GM12872 (cell line): ENCODE results near the gene ATP2C1.

ENCODE experiments used
- TF ChIP-seq, protein P1 (sequence below): IDR thresholded peaks from 3 replicates; pipeline ENCODE4 v1.5.1; 2011; ENCODE audit warnings: low read depth, mild to moderate bottlenecking, low read length, moderate library complexity; ENCODE audit not compliant: insufficient read depth

ATP2C1 gene

DNA sequence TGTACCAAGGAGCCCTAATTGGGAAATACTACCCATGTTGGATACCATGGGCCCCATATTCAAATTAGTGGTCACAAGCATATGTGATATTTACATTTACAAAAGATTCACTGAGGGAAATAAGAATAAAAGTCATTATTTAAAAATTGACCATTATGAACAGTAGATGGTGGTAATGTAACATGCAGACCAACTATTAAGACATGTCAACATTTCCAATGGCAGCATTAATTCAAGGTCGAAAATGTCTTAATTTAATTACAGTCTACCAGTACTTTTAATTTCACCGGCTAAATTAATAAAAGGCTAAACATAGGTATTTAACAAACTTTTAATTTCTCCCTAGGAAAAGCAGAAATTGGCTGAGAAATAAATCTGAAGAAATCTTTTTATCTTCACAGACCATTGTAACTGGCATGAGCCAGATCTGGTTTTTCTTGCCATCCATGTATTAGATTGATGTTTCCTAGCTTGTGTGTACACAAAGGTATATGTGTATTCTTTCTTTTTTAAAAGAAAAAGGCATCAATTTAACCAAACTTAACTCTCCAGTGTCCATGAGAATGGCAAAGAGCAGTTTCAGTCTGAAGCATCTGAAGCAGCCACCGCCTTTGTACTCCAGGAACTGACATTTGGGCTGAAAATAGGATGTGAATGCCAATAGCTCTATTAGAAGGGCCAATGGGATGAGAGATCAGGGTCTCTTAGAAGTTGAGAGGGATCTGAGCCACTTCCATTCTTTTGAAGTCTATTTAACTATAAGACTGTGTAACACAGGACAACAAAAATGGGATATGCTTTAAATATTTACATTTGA is 159.4 kb downstream of the ATP2C1 start:
- TF ChIP-seq, protein P1, sequence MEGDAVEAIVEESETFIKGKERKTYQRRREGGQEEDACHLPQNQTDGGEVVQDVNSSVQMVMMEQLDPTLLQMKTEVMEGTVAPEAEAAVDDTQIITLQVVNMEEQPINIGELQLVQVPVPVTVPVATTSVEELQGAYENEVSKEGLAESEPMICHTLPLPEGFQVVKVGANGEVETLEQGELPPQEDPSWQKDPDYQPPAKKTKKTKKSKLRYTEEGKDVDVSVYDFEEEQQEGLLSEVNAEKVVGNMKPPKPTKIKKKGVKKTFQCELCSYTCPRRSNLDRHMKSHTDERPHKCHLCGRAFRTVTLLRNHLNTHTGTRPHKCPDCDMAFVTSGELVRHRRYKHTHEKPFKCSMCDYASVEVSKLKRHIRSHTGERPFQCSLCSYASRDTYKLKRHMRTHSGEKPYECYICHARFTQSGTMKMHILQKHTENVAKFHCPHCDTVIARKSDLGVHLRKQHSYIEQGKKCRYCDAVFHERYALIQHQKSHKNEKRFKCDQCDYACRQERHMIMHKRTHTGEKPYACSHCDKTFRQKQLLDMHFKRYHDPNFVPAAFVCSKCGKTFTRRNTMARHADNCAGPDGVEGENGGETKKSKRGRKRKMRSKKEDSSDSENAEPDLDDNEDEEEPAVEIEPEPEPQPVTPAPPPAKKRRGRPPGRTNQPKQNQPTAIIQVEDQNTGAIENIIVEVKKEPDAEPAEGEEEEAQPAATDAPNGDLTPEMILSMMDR, result no peak
